Measurements from ENCODE around the gene HOXA3. TPM values are rescaled to one million over a fixed set of nuclear protein-coding genes. Genes with fewer than 3 reads are reported as not detected.

The HOXA3 gene
- total RNA-seq, 1 donor from 2014 or later = 3.9 TPM

DNA sequence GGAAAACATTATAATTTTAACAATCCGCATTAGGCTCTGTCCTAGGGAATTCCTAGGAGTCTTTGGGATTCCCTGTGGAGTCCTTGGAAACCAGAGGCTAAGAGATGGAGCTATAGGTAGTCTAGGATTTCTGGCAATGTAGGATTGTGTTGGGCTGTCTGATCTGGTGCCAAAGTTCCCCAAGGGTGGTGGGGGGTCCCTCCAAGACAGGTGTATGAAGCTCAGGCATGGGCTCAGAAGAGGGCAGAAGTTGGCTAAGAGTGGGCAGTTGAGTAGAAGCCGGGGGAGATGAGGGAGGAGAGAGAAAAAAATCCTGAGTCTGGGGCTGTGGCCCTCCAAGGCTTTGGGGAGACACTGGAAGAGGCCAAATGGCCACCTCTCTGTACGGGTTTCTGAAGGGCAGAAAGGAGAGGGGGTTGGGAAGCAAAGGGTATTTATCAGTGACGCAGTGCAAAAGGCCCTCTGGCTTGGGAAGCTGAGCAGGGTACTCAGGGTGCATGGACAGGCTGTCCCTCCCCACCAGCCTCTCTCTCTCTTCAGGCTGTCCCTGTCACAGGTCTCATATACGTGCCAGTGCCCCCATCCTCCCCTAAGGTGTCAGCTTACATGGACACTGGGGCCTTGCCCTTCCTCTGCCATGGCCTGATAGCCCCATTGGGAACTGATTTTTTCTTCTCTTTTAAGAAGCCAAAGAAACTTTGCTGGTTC is 5.7 kb downstream of the HOXA3 start:
- Histone ChIP-seq H3K4me1 (peaks cover 43% of the 10 kb centered on the region), H3K4me3 (peak overlapping the region in 1 of 2 donors; percentile 49), H3K36me3 (peaks cover 0 to 10% of the 10 kb centered on the region in 2 donors), H3K9me3 (no peaks in the 10 kb centered on the region), H3K27me3 (no peaks in the 10 kb centered on the region), H3K27ac (no peak overlapping the region)
- TF ChIP-seq POLR2AphosphoS5 (IDR thresholded peaks at IDR 0.05; ENCODE audit: insufficient read depth in 1 of 2, low read depth in 1 of 2) (no peak), CTCF (IDR thresholded peaks at IDR 0.05) (no peak), POLR2A (IDR thresholded peaks at IDR 0.05) (no peak)
- DNase-seq (ENCODE audit: extremely low spot score in 2 of 2) = peak in 1 of 2 donors; percentile 76
- intact Hi-C loops (cut with DNase I) = no loop called here

DNA sequence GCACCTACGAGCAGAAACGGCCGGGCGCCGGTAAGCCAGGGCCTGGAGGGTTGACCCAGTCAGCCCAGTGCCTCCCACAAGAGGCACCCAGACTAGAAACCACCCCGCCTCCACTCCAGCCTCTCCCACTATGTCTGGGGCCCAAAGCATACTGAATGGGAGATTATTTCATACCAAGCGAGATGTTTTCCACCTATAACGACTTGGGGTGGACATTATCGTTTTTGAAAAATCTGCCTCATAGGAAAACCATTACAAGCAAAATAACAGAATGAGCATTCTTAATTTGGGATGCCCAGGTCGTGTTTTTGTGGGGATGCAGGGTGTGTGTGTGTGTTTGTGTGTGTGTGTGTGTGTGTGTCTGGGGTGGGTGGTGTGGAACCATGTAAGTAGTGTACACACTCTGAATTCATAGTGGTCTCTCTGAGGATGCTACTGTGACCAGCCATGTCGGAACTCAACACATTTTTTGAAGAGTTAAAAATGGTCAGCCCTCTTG is 6.4 kb downstream of the HOXA3 start:
- intact Hi-C loops (cut with DNase I) = no loop called here

DNA sequence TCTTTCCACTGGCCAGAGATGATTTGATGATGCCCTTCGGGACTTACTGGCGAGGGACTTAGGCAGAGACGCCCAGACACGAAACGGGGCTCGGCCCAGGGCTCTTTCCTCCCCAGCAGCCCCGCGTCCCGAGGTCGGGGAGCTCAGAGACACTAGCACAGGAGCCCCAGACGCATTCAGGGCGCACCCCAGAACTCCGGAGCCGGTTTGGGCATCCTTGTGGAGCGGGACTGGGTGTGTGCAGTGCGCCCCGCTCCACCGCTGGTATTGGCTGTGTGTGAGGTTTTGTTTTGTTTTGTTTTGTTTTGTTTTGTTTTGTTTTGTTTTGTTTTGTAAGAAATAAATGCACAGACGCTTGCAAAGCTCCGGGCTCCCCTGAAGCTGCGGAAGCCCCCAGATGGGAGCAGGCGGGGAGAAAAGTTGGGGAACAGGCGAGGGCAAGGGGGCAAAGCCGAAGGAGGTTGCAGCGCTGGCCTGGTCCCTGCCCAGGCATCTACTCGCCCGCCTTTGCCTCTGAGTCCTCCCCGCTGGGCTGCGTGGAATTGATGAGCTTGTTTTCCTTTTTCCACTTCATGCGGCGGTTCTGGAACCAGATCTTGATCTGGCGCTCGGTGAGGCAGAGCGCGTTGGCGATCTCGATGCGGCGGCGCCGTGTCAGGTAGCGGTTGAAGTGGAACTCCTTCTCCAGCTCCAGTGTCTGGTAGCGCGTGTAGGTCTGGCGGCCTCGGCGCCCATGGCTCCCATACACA is 7.0 kb downstream of the HOXA3 start:
- intact Hi-C loops (cut with DNase I) = no loop called here
- H3K4me3 ChIP-seq = no peak overlapping the region
- H3K9me3 ChIP-seq = no peaks in the 10 kb centered on the region
- TF ChIP-seq POLR2AphosphoS5 (IDR thresholded peaks at IDR 0.05; ENCODE audit: insufficient read depth in 1 of 2, low read depth in 1 of 2) (no peak), POLR2A (IDR thresholded peaks at IDR 0.05) (no peak), CTCF (IDR thresholded peaks at IDR 0.05) (no peak)
- peaks cover 39% of the 10 kb centered on the region for H3K4me1 ChIP-seq
- peaks cover 0 to 11% of the 10 kb centered on the region in 2 donors for H3K36me3 ChIP-seq
- peak in 1 of 2 donors; percentile 72 for DNase-seq (ENCODE audit: extremely low spot score in 2 of 2)
- H3K27me3 ChIP-seq = no peaks in the 10 kb centered on the region
- no peak overlapping the region for H3K27ac ChIP-seq

More for the DNA sequence above, 6.4 kb downstream of the HOXA3 start:
- peaks cover 0 to 11% of the 10 kb centered on the region in 2 donors for H3K36me3 ChIP-seq
- H3K27me3 ChIP-seq = no peaks in the 10 kb centered on the region
- peaks cover 43% of the 10 kb centered on the region for H3K4me1 ChIP-seq
- H3K9me3 ChIP-seq = no peaks in the 10 kb centered on the region
- no peak for DNase-seq (ENCODE audit: extremely low spot score in 2 of 2)
- H3K27ac ChIP-seq = no peak overlapping the region
- H3K4me3 ChIP-seq = no peak overlapping the region
- TF ChIP-seq POLR2AphosphoS5 (IDR thresholded peaks at IDR 0.05; ENCODE audit: insufficient read depth in 1 of 2, low read depth in 1 of 2) (no peak), CTCF (IDR thresholded peaks at IDR 0.05) (no peak), POLR2A (IDR thresholded peaks at IDR 0.05) (no peak)

DNA sequence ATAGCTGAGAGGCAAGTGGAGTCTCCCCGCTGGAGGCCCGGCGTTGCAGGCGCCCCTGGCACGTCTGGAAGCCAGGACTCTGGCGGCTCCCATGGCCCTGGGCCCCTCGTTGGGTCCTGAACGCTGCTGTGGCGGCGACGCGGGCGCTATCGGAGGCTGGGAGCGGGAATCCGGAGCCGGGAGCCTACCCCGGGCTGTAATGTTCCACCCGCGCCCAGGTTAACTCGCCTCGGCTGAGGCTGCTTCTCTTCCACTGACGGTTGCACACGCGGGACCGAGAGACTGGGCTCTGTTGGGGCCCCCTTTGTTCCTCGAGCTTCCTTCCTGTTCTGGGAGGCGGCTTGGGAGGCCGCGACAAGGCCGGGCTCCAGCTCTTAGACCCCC is 7.6 kb downstream of the HOXA3 start:
- Histone ChIP-seq H3K36me3 (peaks cover 0 to 11% of the 10 kb centered on the region in 2 donors), H3K4me1 (peaks cover 34% of the 10 kb centered on the region), H3K4me3 (no peak overlapping the region), H3K9me3 (no peaks in the 10 kb centered on the region), H3K27me3 (no peaks in the 10 kb centered on the region), H3K27ac (no peak overlapping the region)
- no peak for TF ChIP-seq POLR2AphosphoS5 (IDR thresholded peaks at IDR 0.05; ENCODE audit: insufficient read depth in 1 of 2, low read depth in 1 of 2)
- TF ChIP-seq CTCF (IDR thresholded peaks at IDR 0.05) = no peak
- DNase-seq (ENCODE audit: extremely low spot score in 2 of 2) = no peak
- intact Hi-C loops (cut with DNase I) = no loop called here
